ENCODE data around the gene FAM240A.

DNA sequence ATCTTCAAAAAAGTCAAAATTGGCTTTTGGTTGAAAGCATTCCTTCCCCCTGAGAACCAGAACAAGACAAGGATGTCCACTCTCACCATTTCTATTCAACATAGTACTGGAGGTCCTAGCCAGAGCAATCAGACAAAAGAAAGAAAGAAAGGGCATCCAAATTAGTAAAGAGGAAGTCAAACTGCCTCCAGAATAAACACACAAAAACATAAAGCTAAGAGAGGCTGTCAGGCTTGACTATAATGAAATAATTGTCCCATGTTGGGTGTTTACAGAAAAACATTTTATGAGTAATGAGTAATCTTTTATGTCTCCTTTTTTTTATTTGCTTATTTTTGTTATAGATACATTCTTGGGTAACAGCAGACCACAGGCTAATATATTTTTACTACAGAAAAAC, 18.3 kb upstream of the FAM240A start:
- TF ChIP-seq FOXM1 (IDR thresholded peaks at IDR 0.05; ENCODE audit: borderline replicate concordance, low read depth) (no peak), RAD21 (IDR thresholded peaks at IDR 0.05; ENCODE audit: low read depth) (no peak), TCF12 (IDR thresholded peaks at IDR 0.05; ENCODE audit: low read depth) (no peak), ZBTB7A (IDR thresholded peaks at IDR 0.05; ENCODE audit: low read depth) (no peak), EGR1 (IDR thresholded peaks at IDR 0.05) (no peak)
